GM18909 (cell line): Measurements from ENCODE around the gene BBS9.

ENCODE experiments used
- ATAC-seq: cut with Tn5 transposase; IDR thresholded peaks from one replicate; pipeline ENCODE4 v1.9.1; 2021; ENCODE audit warnings: mild to moderate bottlenecking; ENCODE audit not compliant: unreplicated experiment, poor library complexity

BBS9 gene

DNA sequence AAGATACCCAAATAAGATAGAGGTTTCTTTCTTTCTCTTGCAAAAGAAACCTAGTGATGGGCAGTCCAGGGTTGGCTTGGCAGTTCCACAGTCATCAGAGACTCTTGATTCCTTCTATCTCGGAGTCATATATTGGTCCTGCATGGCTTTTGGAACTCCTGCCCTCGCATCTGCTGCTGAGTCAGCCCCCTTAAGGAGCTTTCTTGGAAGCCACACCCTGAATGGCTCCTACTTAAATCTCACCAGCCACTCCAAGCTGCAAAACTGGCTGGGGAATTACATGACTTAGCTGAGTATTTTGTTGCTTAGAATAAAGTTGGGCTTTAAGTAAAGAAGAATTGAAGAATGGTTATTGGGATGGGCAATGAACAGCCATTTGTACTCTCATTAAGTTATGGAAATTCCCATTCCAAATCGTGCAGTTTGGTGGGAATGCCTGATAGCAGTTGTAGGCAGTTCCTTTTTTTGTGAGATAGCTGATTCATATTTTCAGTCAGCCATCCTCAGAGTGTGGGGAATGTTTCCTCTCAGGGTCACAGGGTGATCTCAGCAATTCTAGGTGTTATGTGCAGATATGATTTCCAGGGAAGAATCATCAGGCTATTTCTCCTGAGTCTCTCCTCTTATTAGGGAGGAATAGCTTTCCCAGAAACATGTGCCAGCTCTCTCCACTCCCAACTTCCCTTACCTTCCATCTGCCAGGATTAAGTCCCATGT, 209.9 kb downstream of the BBS9 start:
- no peak for ATAC-seq

DNA sequence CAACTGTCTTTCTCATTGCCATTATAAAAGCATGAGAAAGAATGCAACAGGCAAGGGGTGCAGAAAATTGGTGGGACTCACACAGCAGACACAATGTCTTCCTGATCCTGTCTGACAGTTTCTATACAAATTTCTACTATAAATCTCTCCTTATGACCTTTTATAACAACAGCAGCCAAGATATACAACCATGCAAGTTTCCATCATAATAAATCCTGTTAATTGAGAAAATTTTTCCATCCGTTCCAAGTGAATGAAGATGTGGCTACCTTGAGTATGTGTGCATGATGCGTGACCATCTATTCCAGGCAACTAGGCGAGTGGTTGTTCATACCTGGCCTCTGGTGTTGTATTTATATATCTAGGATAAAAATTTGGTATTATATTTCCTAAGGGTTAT, 216.7 kb downstream of the BBS9 start:
- no peak for ATAC-seq

DNA sequence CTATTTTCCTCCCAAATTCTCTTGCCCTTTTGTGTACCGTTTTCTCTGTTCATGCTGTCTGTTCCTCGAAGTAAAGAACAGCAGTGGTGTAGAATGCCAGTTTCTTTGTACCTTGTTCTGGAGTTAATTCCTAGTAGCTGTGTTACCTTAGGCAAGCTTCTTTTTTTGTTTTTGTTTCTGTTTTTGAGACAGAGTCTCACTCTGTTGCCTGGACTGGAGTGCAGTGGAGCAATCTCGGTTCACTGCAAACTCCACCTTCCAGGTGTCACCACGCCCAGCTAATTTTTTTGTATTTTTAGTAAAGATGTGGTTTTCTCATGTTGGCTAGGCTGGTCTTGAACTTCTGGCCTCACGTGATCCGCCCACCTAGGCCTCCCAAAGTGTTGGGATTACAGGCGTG, 221.2 kb downstream of the BBS9 start:
- no peak for ATAC-seq

DNA sequence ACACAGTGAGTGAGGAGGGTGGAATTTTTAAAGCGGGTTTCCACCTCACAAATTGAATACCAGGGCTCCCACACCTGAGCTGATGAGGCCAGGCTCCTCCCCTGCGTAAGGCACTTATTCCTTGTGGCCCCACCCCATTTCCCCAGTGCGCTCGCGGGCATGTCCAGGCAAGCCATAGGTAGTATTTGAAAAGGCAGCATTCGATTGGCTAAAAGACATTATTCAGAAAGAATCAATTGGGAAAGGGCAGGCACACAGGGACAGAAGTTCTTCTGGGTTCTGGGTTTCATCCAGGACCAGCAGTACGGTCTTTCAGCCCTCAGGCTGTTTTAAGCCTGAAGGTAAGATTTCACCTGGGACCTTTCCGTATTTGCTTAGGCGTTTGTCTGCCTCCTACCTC, 222.3 kb downstream of the BBS9 start:
- ATAC-seq: no peak

DNA sequence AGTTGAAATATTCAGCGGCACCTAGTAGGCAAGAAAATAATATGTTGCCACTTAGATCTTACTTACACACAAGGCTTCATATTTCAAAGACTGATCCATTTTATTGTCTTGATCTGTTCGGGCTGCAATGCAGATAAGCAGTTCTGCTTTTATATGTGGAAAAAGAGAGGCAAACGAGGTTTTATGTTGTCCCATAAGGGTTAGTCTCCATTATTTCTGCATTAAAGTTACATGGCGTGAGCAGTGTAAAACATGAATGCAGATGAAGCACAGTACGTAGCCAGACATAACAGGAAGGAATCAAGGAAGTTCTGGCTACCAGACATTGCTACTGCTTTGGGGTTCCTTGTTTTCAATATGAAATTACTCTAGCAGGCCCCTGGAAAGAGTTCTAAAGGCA, 224.8 kb downstream of the BBS9 start:
- no peak for ATAC-seq

DNA sequence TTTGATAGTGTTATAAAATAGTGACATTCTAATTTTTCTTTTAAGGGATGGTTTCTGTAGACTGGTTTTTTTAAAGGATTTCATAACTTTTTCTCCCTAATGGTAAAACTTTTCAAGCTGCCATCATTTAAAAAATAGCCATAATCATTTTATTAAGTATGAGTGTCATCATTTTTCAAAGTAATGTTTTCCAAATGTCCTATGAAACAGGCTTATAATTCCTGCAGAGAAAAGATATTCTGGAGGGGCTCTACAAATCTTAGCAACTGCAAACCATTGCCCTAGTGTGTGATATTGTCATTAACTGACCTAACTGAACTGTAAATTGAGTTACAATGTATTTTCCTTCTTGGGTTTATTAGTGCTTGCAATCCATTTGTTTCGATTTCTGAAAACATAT, 226.0 kb downstream of the BBS9 start:
- no peak for ATAC-seq

DNA sequence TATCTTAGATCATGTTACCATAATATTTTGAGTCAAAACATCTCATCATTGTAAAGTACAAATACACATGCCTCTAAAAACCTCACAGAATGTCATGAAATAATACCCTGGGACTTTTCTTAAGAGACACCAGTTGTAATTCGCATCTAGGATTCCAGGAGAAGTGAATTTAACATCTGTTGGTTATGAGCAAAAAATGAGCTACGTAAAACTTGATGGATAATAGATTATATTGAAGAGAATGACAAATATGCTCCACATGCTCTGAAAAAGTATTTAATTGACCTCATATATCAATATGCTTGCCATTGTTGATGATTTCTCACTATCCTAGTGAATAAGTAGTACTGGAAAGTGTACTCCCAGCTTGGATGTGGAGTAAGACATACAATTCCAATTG, 227.0 kb downstream of the BBS9 start:
- ATAC-seq: no peak

DNA sequence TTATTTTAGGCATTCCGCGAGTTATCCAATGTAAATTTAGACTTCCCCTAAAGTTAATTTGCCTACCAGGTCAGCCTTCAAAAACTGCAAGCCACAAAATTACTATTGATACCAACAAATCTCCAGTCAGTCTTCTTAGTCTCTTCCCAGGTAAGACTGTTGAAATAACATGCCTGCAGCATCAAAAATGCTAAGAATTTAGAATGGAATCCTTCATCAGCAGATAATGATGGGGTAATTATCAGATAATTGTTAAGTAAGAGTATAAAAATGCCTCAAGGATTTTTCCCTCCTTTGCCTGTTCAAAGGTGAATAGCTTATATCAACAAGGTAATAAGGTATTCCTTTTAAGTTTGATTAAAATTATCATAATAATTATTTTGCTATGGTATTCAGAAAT, 228.5 kb downstream of the BBS9 start:
- no peak for ATAC-seq

DNA sequence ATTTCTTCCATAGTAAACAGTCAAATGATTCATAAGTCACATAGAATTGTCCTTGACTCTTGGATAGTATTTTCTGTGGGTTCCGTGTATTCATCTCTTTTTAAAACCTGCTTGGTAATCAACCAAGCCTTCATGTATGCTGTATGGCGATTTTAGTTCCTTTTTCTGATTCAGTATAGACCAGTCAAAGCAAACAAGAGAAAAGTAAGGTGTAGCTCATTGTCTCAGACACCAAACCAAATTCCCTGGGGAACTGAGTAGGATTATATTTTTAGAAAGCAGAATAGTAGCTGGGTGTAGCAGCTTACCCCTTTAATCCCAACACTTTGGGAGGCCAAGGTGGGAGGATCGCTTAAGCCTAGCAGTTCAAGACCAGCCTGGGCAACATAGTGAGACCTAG, 240.5 kb downstream of the BBS9 start:
- ATAC-seq: no peak

DNA sequence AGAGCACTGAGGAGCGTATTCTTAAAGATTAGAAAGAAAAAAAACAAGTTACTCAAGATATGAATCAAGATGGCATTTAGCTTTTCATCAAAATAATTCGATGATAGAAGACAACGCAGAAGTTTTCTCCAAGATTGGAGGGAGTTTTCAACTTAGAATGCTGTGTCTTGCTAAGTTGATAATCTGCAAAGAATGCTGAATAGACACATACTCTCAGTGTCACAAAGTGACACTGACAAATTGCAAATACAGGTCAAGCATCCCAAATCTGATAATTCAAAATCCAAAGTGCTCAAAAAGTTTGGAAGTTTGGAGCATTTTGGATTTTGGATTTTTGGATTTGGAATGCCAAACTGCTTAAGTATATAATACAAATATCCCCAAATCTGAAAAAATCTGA, 243.8 kb downstream of the BBS9 start:
- ATAC-seq: no peak

DNA sequence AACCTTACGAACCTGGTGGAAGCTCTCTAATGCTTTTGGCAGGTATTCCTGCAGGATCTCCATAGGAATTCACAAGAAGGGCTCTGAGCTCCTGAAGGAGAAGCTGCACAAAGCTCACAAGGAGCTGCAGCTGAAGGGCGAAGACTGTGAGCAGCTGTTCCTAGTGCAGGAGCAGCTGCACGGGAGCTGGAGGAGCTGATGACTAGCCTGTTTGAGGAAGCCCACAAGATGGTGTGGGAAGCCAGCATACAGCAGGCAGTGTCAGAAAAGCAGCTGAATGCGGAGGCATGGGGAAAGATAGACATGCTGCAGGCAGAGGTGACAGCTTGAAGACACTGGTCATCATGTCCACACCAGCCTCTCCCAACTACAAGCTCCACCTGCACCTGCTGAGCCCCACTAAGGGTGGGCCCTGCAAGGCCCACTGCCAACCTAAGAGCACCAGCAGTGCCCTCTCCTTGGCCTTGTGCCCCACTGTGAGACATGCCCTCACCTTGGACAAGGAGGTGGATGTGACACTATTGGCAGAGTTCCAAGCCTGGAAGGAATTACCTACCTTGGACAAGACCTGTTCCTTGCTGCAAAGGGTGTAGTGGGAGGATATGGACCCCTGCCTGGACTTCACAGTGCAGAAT, 250.6 kb downstream of the BBS9 start:
- ATAC-seq: no peak

DNA sequence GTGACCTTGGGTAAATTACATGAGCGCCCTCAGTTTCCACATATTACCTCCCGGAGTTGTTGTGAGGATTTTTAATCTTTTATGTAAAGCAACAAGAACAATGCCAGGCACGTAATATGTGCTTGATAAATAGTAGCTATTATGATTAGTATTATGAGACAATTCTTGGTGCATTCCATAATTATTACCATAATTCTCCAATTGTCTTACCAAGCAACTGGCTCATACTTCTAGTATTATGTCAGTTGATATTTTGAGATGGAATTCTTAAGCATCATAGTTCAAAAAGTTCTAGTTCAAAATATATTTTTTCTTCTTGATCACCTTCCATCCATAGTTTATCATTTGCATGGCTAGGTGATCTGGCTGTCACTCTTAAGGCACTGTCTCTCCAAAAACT, 259.0 kb downstream of the BBS9 start:
- no peak for ATAC-seq

DNA sequence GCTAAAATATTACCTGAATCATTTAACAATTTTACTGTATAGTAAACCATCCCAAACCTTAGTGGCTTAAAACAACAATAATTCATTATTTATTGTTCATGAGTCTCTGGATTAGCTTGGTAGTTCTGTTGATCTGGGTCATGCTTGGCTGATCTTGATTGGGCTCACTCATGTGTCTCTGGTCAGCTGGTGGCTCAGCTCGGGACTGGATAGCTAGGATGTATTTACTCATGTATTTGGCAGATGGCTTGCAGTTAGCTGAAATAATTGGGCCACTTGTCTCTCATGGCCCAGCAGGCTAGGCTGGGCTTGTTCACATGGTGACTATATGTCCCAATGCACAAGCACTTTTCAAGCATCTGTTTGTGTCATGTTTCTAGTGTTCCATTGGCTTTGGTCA, 262.8 kb downstream of the BBS9 start:
- ATAC-seq: no peak

DNA sequence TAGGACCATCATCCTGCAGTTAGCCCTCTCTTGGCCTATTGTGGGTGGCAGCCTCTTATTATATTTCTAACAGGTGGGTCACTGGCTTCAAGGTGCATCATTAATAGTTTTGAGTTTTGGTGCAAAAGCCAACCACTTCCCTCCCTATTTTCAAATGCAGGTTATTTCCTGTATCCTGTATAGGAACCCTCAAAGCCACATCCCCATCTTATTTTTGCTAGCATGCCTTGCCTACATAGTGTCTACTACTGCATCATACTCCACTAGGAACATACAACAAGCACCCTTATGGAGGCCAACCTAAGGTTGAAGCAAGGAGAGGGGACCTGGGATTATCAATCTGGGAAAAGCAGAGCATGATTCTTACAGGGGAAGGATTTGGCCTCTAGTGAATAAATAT, 264.4 kb downstream of the BBS9 start:
- ATAC-seq: no peak

DNA sequence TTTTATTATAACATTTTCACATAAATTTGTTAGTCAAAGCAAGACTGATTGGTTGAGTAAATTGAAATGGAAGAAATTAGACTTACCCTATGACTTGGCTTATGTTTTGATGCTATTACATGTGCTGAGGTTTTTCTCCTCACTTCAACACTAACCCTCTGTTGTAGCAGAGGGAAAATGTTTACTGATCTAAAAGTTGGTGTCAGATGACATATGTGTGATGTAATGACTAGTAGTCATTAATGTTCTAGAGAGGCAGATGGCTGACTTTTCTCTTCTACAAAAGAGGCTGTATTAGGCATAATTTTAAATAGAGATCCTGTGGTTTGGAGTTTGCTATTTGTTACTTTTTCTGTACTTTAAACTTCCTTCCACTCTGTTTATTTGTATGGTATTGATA, 266.0 kb downstream of the BBS9 start:
- no peak for ATAC-seq

DNA sequence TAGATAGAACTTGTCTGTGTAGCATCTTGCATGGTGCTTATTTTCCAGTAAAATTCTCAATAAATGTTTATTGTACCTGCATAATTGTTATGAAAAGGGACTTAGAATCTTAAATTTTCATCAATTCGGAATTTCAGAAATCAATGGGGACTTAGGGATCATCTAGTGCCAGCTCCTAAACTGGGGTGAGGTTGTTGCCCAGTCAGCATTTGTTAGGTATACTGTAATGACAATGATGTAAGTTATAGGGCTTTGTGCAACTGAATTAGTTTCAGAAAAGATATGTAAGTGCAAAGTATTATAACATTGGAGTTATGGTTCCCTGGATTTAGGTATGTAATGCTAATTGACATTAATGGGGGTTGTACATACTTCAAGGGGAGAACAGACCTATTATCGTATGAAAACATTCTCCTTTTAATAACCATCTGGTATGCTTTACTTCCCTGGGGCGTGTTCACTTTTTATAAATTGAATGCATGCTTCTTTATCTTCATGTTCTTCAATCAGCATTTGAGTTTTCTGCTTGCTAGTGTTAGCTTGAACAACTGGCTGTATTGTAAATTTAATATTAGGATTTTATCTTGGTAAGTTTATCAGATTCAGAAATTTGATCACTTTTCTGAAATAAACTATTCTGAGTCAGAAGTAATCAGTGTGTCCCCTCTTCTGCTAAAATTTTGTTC, 270.3 kb downstream of the BBS9 start:
- no peak for ATAC-seq

DNA sequence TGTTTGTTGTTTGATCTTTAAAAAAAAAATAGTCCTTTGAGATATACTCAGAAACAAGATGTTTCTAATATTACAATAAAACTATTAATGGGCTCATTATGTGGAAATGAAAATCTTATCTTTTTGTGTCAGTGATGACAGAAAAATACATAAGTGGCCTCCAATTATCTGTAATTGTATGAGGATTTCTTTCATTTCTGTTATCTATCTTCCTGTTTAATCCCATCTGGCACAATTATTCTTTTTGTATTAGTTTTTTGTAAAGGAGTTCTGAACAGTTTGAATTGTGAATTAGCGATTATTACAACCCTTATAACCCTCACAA, 270.8 kb downstream of the BBS9 start:
- no peak for ATAC-seq

DNA sequence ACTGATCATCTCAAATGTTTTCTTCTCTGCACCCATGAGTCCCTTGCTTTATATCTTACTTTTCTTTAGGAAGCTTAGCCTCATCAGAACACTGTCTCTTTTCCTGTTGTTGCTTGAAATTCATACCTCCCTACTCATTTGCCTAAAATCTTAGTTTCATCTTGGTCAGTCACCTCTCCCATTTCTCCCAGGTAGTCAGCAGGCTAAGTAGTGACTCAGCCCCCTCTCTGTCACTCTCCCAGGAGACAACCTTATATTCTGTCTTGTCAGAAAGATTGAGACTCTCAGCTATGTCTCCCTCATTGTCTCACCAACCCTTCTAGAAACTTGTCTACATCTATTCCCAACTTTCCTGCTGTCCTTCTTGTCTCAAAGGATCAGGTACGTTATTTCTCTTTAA, 280.9 kb downstream of the BBS9 start:
- no peak for ATAC-seq

DNA sequence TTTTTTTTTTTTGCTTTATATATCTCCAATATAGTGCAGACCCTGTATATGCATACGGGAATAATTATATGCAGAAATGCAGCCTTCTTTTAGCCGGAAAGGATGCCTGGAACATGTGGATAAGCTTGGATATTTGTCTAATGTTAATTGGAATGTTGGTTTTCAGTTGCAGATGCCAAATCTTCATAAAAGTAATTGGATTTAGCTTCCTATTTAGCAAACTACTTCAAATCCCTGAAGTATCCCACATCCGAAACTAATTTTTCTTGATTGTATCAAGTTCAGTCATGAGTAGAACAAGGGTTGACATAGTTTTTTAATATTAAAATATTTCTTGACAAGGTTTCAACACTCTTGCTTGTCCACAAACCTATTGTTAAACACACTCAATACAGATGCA, 281.7 kb downstream of the BBS9 start:
- ATAC-seq: no peak

DNA sequence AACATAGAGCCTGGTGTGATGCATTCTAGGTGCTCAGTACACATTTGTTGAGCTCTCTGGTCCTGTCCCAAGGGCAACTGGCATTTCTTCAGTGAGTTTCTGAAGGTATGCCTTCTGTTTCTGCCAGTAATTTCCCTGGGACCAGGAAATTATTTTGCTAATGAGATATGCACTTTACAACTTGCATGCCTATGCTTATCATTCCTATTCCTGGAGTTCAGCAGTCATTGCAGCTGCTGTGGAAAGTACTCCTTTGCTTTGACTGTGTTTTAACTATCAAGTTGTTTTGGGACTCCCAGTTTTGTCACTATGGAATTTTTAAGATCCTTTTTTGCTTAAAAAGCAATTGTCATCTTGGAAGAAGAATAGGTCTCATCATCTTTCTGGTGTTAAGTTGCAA, 283.0 kb downstream of the BBS9 start:
- no peak for ATAC-seq

DNA sequence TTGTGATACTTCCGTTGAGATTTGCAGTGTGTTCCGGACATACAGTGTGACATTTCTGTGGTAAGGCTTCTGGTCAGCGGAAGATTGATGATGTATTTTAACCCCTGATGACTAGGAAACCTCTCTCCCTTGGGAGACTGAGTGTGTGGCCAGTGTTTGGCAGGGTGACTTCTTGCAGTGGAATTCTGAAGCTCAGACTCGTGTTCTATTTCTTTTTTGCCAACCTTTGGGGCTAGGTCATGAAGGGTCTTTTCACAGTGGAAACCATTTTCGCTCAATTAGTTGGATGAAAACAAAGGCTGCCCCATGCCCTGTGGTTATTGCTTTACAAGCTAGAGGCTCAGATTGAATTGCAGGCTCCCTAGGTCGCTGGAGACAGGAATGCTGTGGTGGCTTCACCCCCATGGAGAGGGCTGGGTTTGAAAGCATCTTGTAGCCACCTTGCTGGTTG, 288.9 kb downstream of the BBS9 start:
- ATAC-seq: no peak
